ENCODE data around the gene CALHM6.
A peak's percentile ranks its signal among the peaks of the same experiment; 100 is the strongest.
"Not testable (repeated sequence)": the region's sequence is repeated elsewhere in the genome, so short reads cannot be mapped to it uniquely, and the experiment has no call there.

CALHM6 gene

GRCh38 chr6:116482780-116483179 is 21.6 kb downstream of the CALHM6 start:
- no peak for DNase-seq (ENCODE audit: low spot score)

DNA sequence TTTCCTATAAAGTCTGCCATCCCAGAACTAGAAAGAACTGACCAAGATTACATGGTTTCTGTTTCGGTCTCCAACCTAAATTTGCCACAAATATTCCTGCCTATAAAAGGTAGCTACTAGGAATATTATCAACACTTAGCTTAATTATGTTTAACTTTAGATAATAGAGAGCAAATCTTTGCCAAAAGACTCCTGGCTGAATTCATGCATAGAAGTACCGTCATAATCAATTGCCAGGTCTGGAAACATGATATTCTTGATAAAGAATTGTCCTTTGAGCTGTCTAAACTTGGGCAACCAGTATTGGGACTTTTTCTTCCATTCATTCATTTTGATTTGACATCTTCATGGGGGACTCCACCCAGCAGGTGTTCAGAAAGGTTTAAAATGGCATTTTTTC is 22.4 kb downstream of the CALHM6 start:
- DNase-seq (ENCODE audit: low spot score) = no peak

DNA sequence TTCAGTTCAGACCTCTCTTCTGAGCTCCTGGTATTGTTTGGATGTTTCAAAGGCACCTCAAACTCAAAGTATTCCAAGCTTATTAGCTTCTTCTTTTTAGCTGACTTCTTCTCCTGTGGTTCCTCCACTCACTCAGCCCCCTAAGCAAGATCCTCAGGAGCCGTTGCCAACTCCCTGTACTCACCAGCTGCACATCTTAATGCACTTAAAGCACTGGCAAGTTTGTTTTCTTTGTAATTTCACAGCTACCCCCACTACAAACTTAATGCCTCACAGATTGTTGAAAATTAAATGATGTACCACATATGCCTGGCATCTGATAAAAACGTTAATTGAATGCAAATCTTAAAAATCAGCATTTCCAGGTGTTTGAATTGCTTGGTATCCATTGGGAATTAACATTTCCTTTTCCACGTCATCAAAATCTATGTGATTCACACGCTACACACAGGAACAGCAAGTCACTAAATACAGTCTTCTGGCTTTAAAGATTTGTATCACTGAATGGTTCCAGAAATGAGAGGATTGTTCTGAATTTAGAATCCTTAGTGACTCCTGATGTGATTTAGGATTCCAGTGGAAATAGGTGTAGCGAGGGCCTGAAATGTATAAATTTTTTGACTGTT is 24.5 kb downstream of the CALHM6 start:
- DNase-seq (ENCODE audit: low spot score) = no peak

DNA sequence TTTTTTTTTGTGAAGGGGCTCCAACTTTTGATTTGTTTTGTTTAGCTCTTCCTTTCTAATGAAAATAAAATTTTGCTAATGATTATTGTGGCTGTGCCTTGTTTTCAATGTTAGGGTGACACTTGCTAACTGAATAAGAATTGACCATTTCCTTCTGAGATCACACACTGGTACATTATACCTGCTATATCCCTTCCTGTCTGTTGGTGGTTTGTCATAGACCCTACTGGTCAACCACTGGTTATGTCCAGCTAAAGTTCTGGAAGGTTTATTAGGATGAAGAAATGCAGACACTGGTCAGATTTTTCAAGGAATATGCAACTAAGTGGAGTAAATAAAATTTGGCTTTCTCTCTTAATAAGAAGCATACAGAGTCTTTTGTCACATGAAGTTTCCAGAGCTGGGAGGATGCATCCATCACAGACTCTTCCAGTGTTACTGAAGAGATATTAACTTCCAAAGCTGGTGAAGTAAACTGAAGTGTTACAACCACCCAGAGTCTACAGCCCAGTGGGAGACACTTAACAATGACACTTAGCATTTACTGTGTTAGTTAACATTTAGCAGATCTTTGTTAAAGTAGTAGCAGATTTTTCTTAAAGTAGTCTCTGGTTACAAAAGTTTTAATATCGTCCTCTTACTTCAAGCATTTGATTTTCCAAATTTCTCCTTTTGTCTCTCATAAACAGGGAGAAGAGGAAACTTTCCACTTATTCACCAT is 30.6 kb downstream of the CALHM6 start:
- DNase-seq (ENCODE audit: low spot score) = no peak

DNA sequence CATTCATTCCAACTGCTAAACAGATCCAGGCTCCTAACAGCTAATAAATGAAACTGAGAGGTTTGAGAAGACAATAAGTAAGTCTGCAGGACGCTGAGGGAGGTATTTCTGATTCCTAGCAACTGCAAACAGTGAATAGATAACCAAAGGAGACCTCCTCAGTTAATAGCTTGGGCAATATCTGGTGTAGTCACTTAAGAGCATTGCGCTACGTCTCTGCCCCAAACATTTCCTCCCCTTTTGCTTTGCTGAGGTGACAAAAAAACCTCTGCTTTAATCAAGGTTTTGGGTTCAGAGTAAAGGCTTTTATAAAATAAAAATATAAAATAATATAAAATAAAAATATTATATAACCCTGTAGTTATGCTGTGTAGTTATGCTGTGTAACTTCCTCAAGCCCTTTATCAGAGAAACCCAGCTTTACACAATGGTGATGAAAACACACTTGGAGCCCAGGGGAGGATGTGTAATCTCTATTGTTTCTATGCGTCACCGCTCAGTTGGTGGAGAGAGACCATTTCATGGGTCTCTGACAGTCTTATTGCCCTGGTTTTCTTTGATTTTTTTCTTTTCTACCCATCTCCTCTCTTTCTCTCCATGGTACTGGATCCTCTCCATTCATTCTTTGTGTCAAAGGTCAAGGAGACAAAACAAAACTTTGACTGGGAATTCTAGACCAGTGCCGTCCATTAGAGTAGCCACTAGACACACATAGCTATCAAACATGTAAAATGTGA is 31.3 kb downstream of the CALHM6 start:
- DNase-seq (ENCODE audit: low spot score) = no peak

- DNase-seq (ENCODE audit: low spot score) = not testable (repeated sequence)
These were observed 34.0 kb downstream of the CALHM6 start for GRCh38 chr6:116495161-116495560.

GRCh38 chr6:116497113-116497676 is 36.0 kb downstream of the CALHM6 start:
- DNase-seq (ENCODE audit: low spot score) = no peak

DNA sequence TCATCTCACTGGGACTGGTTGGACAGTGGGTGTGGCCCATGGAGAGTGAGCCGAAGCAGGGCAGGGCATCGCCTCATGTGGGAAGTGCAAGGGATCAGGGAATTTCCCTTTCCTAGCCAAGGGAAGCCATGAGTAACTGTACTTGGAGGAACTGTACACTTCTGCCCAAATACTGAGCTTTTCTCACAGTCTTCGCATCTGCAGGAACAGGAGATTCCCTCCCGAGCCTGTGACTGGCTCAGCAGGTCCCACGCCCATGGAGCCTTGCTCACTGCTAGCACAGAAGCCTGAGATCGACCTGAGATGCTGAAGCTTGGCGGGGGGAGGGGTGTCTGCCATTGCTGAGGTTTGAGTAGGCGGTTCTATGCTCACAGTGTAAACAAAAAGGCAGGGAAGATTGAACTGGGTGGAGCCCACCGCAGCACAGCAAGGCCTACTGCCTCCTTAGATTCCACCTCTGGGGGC is 39.8 kb downstream of the CALHM6 start:
- no peak for DNase-seq (ENCODE audit: low spot score)

DNA sequence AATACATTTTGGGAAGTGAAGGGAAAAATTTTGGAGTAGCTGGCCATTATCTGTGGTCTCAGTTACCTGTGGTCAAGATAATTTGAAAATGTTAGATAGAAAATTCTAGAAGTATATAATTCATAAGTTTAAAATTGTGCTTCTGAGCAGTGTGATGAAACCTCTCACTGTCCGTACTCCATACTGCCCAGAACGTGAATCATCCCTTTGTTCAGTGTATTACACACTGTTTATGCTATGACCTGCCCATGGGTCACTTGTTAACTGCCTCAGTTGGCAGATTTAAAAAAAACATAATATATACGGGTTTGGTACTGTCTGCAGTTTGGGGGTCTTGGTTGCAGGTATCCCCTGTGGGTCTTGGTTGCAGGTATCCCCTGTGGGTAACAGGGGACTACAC is 46.1 kb downstream of the CALHM6 start:
- no peak for DNase-seq (ENCODE audit: low spot score)

DNA sequence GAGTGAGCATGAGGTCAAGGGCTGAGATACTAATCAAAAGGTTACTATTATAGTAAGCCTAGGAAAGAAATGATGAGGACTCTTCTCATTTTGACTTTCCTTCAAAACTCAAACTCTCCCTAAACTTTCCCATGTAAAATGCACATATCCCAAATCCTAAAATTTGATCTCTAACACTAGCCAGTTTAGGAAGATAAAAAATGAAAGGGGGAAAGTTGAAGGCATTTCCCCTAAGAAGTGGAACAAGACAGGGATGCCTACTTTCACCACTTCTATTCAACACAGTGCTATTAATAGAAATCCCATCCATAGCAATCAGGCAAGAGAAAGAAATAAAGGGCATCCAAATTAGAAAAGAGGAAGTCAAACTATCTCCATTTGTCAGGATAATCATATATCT is 47.4 kb downstream of the CALHM6 start:
- DNase-seq (ENCODE audit: low spot score) = no peak

DNA sequence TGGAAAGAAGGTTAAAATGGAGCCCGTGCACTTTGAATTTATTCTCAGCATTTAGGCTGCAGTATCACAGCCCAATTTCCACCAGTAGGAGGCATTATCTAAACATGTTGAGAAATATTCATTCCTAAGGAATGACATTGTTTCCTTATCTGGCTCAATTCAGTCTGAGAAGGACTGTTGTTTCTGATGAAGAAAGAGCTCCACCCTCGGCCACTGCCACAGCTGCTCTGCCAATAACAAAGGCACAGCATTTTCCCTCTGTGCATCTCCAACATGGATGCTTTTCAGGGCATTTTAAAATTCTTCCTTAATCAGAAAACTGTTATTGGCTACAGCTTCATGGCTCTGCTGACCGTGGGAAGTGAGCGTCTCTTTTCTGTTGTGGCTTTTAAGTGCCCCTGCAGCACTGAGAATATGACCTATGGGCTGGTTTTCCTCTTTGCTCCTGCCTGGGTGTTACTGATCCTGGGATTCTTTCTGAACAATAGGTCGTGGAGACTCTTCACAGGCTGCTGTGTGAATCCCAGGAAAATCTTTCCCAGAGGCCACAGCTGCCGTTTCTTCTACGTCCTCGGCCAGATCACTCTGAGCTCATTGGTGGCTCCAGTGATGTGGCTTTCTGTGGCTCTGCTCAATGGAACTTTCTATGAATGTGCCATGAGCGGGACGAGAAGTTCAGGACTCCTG is 50.4 kb downstream of the CALHM6 start, which contains the start of gene CALHM5:
Gene CALHM5 (plus strand): TSS at position 216 of the 687 bp plus-strand sequence. CDS start 58 bp downstream, at position 274.
- peak; percentile 42 for DNase-seq (ENCODE audit: low spot score)

DNA sequence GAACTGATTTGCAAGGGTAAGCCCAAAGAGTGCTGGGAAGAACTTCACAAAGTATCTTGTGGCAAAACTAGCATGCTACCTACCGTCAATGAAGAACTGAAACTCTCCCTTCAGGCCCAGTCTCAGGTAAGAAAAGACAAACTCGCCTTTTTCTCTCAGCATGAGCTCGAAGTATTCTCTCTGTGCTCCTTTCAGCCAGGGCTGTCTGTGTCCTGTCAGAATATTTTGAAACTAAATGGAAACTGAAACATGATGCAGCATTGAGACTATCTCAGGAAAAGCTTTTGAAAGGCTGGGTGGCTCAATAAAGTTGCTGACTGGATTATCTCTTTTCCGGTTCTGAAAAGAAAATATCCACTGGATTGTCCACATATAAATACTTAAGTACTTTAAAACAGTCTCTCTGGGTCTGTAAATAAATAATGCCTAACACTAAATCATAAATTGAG is 51.0 kb downstream of the CALHM6 start:
- no peak for DNase-seq (ENCODE audit: low spot score)

DNA sequence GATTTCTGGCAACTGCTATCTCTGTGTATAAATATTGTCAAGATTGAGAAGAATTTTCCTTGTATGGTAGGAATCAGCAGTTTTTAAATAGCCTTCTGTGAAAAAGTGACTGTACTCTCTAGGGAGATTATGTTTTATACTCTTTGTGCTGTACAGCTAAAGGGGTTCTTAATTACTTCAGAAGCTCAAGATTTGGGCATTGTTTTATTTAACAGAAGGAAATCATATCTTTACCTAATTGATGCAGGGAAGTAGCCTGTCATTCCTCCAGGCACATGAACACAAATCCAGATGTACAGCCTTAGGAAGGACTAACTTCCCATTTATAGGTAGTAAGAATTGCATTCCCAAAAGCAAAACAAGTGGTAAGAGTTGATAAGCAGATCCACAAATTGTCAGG is 51.6 kb downstream of the CALHM6 start:
- DNase-seq (ENCODE audit: low spot score) = no peak

All from COLO829 (cell line).